ENCODE measurements around the gene FAU.

DNA sequence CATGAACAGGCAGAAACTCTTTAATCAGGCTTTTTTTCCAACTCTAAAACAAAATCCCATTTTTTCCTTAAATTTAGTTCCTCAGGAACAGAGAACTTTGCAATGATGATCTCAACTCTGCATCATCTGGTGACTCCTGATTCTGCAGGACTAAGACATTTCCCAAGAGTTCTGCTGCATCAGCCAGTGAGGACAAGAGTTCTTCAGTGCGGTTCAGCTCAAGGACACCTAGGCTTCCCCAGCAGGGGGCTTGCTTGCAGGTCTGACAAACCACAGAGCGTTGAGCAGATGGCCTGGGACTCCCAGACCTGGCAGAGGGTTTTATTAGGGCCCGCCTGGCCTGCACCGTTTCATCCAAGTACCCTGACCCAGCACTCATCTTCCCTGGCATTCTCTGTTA is 44.5 kb downstream of the FAU start:
- TF ChIP-seq, protein P1, sequence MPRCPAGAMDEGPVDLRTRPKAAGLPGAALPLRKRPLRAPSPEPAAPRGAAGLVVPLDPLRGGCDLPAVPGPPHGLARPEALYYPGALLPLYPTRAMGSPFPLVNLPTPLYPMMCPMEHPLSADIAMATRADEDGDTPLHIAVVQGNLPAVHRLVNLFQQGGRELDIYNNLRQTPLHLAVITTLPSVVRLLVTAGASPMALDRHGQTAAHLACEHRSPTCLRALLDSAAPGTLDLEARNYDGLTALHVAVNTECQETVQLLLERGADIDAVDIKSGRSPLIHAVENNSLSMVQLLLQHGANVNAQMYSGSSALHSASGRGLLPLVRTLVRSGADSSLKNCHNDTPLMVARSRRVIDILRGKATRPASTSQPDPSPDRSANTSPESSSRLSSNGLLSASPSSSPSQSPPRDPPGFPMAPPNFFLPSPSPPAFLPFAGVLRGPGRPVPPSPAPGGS (IDR thresholded peaks at IDR 0.05; ENCODE audit: borderline replicate concordance, insufficient read depth, low read depth, low read length, poor library complexity, severe bottlenecking) = no peak
- TF ChIP-seq, protein P2, sequence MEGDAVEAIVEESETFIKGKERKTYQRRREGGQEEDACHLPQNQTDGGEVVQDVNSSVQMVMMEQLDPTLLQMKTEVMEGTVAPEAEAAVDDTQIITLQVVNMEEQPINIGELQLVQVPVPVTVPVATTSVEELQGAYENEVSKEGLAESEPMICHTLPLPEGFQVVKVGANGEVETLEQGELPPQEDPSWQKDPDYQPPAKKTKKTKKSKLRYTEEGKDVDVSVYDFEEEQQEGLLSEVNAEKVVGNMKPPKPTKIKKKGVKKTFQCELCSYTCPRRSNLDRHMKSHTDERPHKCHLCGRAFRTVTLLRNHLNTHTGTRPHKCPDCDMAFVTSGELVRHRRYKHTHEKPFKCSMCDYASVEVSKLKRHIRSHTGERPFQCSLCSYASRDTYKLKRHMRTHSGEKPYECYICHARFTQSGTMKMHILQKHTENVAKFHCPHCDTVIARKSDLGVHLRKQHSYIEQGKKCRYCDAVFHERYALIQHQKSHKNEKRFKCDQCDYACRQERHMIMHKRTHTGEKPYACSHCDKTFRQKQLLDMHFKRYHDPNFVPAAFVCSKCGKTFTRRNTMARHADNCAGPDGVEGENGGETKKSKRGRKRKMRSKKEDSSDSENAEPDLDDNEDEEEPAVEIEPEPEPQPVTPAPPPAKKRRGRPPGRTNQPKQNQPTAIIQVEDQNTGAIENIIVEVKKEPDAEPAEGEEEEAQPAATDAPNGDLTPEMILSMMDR (IDR thresholded peaks at IDR 0.05 in 2 of 3, conservative IDR thresholded peaks at IDR 0.05 in 1 of 3; ENCODE audit: control insufficient read depth in 2 of 3, extremely low read depth in 1 of 3, insufficient read depth in 1 of 3, low read depth in 3 of 3, low read length in 3 of 3) = no peak
- TF ChIP-seq CHD4 (IDR thresholded peaks at IDR 0.05) = no peak

Data from GM12878 (cell line).